ENCODE measurements around the gene NXPH1.

DNA sequence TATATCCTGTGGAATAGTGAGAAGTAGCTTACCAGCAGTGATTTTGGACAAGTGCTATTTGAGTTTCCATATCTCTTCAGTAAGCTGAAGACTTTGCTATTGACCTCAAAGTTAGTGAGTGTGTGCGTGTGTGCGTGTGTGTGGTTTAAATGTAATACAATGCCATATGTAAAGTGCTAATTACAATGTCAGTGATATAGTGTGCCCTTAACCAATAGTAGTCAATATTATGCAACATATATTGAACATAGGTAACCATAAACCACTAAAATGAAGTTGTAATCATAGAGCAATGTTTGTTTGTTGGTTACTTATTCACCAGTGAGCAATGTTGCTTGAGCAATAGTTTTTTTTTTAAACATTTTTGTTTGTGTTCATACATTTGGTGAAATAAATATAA is 309.4 kb downstream of the NXPH1 start:
- TF ChIP-seq, protein P1, sequence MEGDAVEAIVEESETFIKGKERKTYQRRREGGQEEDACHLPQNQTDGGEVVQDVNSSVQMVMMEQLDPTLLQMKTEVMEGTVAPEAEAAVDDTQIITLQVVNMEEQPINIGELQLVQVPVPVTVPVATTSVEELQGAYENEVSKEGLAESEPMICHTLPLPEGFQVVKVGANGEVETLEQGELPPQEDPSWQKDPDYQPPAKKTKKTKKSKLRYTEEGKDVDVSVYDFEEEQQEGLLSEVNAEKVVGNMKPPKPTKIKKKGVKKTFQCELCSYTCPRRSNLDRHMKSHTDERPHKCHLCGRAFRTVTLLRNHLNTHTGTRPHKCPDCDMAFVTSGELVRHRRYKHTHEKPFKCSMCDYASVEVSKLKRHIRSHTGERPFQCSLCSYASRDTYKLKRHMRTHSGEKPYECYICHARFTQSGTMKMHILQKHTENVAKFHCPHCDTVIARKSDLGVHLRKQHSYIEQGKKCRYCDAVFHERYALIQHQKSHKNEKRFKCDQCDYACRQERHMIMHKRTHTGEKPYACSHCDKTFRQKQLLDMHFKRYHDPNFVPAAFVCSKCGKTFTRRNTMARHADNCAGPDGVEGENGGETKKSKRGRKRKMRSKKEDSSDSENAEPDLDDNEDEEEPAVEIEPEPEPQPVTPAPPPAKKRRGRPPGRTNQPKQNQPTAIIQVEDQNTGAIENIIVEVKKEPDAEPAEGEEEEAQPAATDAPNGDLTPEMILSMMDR (IDR thresholded peaks at IDR 0.05), result no peak
- TF ChIP-seq POLR2AphosphoS5 (IDR thresholded peaks at IDR 0.05) (no peak), POLR2A (IDR thresholded peaks at IDR 0.05) (no peak)
